Suppressor macrophage treated with lipopolysaccharide for 4 hours (primary cell): ENCODE results near the gene MKKS.

Experiments
- DNase-seq: peaks from one replicate; pipeline ENCODE4 v3.0.0-alpha.2; 2020

Gene MKKS

DNA sequence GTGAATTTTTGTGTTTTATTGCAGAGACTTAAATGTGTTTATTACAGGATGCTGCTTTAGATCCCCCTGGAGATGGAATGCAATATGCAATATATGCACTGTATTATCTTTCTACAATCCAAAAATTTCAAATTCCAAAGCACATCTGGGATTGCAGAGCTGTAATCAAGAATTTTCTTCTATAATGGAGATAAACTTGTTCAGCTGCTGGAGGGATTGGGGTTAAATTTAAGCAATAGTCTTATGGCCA is 66.4 kb downstream of the MKKS start:
- no peak for DNase-seq

DNA sequence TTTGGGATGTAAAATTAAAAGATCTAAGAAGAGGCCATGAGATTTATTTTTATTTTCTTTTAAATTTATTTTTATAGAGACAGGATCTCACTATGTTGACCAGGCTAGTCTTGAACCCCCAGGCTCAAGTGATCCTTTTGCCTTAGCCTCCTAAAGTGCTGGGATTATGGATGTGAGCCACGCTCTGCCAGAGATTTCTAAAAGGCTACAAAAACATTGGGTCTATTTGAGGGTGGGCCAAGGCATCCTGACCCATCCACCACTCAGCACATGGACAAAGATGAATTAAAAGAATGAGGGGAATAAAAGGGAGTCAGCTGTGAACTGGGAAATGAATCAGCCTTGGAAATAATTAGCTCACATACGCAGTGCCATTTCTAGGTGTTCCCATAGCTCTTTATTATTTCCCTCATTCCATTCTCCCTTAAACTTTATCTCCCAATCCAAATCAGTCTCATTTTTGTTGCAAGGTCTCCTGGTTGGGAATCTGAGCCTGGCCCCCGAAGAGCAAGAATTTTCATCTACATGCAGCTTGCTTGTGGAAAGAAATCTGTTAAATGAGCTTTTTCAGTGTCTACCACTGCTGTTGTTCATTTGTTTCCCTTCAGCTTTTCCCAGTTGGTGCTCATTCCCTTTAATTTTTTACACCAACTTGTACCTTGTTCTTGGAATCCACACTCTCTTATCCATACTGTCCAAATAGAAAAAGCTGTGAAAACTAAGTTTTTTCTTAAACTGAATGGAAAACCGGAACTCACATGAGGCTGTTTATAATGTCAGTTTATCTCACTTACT is 66.9 kb downstream of the MKKS start:
- DNase-seq, result no peak

DNA sequence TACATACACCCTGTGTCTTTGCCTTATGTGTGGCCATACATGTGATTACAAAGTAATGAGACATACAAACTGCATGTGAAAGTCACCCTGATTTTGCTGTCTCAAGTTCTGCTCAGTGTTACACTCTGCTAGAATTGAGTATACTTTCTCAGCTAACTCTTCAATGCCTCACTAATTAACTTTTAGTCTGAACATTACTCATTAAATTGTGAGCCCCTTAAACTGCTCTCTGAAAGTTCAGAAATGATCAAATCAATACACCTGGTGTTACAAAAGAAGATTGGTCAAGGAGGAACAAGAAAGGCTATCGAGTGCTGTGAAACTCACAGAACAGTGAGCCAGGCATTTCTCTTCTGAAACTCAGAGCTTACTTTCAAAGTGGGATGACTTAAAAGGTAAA is 71.3 kb downstream of the MKKS start:
- DNase-seq, result no peak

DNA sequence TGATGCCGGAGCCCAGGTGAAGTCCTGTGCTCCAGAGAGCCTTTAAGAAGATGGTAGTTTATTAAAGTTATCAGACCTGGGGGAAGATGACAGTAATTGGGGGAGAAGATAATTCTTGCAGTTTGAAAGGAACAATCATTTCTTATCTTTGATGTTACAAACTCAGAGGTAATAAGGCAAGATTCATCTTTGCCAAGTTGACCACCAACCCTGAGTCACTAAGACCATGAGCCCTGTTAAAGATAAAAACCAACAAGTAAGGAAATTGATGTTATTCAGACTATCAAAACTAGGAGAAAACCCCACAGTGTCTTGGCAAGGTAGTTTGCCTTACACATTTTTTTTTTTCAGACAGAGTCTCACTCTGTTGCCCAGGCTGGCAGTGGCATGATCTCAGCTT is 73.1 kb downstream of the MKKS start:
- DNase-seq, result no peak

DNA sequence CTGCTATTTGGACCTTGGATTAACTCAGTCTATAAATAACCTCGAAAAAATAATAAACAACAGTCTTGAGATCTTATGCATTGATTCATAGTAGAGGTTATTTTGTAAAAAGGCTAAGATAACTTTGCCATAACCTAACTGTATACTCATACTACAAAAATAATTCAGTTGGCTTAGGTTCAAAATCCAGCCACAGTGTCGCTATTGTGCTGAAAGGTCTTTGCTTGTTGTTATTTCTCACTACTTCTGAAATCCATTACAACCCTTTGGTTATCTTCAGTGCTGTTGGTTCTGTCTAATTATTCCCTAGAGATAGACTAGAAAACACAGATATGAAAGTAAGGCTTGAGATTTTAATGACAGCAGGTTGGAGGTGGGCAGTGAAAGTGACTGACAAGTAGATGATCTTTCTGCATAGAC is 74.4 kb downstream of the MKKS start:
- no peak for DNase-seq

DNA sequence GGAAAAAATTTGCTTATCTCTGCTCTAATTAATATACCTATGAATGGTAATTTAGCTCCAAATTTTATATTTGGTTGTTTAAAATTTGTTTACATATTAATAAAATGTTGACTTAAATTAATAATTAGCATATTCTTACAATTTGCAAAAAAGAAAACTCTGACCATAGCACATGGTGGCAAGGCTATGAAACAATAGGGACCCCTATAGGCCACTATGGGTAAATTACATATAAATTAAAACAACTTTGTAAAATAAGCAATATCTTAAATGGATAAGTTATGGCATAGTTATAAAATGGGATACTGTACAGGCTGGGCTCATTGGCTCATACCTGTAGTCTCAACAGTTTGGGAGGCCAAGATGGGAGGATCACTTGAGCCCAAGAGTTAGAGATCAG is 76.0 kb downstream of the MKKS start:
- DNase-seq, result no peak

DNA sequence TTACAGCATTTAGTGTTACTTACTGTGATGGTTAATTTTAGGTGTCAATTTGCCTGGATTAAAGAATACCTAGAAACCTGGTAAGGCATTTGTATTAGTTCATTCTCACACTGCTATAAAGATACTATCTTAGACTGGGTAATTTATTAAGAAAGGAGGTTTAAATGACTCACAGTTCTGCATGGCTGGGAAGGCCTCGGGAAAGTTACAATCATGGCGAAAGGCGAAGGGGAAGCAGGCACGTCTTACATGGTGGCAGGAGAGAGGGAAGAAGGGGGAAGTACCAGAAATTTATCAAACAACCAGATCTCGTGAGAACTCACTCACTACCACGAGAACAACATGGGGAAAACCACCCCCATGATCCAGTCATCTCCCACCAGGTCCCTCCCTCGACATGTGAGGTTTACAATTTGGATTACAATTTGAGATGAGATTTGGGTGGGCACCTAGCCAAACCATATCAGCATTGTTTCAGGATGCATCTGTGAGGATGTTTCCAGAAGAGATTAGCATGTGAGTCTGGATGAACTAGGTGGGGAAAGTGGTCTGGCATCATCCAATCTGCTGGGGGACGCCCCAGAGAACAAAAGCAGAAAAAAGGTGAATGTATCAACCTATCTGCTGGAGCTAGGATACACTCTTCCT is 76.8 kb downstream of the MKKS start:
- DNase-seq, result peak; percentile 1

DNA sequence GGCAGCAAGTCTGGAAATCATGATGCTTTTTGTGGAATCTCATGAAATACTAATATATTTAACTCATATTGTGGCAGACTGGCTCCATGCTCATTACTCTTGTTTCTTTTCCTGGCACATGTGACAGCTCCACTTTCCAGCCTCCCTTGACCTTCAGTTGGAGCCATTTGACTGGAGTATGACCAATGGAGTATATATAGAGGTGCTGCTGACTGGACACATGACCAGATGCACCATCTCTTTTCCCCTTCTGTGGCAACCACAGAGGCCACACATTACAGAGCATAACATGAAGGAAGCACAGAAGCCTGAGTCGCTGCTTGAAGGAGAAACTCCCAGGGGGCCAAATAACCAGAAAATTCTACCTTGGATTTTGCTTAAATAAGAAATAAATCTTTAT is 77.4 kb downstream of the MKKS start:
- no peak for DNase-seq

DNA sequence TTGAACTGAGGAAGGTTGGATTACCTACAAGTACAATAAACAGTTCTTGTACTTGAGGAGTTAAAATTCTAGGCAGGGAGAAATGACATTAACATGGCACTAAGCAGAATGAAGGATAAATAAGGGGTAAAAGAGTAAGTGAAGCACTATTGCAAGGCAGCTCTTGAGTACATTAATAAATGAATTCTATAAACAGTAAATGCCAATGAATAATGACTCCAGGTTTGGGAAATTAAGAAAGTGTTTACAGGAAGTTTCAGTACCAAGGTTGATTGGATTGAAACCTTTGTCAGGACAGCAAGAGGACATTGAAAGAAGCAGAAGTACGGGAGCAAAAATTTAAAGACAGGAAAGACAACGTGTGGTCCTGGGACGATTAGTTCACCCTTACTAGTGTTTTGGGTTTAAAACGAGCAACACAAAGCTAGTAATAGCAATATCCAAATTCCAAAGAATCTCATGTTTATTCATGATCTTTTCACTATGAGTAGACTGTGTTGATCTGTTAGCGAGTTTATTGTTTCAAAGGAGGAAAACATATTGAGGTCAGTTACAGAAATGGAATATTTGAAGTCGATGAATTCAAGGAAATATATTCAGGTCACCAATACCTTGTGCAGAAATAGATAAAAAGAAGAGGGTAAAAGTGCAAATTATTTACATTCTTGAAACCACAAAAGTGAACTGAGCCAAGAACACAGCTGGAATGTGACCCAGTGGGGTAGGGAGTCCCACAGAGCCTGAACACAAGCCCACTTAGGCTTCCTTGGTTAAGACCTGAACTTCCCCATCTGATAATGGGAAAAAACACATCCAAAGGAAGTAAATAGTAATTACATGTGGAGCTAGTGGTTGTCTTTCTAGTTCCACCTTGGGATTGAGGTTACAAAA is 80.8 kb downstream of the MKKS start:
- DNase-seq, result no peak
